Stimulated activated naive CD8-positive, alpha-beta T cell treated with anti-CD3 and anti-CD28 coated beads, Interleukin-15, amount 100 ng/mL, for 72 hours (primary cell): ENCODE measurements around the gene GRAMD1B.
"Not testable (repeated sequence)": the region's sequence is repeated elsewhere in the genome, so short reads cannot be mapped to it uniquely, and the experiment has no call there.

Source experiments
- ATAC-seq: fragments of 150-1000 bp; cut with Tn5 transposase; 2 replicates; pipeline ENCODE4 v1.10.0; 2021; ENCODE audit warnings: mild to moderate bottlenecking, moderate library complexity
- DNase-seq, 2 donors: peaks; one replicate each; pipeline ENCODE4 v3.0.0; 2021 to 2022
- H3K27ac Mint-ChIP-seq, 2 donors: one replicate each; pipeline ENCODE4 v1.8.0; 2022; ENCODE audit warnings: mild to moderate bottlenecking in 2 of 2, mixed read lengths in 2 of 2, moderate library complexity in 2 of 2
- H3K27me3 Mint-ChIP-seq: one replicate; pipeline ENCODE4 v1.8.0; 2022; ENCODE audit warnings: mixed read lengths
- H3K4me1 Mint-ChIP-seq: one replicate; pipeline ENCODE4 v1.8.0; 2022; ENCODE audit warnings: mild to moderate bottlenecking, mixed read lengths
- H3K4me3 Mint-ChIP-seq, 2 donors: one replicate each; pipeline ENCODE4 v1.8.0; 2022; ENCODE audit warnings: mild to moderate bottlenecking in 2 of 2, mixed read lengths in 2 of 2, moderate library complexity in 1 of 2
- H3K9me3 Mint-ChIP-seq, 2 donors: one replicate each; pipeline ENCODE4 v1.8.0; 2022; ENCODE audit warnings: mixed read lengths in 2 of 2

The GRAMD1B gene

DNA sequence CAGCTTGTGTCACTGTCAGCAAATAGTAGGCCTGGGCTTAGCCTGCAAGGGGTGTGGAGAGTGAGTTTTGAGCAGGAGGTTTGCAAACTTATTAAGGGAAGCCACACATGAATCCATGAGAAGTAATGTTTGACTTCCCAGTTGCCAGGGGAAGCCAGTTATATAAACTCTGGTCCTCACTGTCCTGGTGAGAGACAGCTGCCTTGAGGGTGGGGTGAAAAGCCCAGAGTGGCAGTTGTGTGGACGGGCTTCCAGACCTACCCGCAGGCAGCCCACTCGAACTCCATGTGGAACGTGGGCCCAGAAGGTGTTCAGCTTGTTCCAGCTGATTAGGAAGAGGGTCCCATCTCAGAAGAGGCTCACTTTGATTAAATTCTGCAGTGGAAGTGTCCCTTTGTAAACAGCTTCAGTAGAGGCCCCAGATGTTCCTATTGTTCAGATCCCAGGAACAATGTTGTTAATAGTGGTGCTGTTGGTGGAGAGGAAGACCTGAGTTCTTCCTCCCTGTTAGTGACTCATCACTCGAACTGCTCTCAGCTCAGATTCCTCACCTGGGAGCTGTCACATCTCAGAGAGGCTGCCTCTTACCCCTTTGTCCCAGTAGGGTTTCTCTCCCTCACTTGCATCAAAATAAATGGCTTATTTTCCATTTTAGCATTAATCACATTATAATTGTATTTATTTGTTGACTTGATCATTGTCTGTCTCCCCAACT is 63.4 kb downstream of the GRAMD1B start:
- no peak for ATAC-seq
- no peaks in the 10 kb centered on the region for H3K9me3 Mint-ChIP-seq
- no peaks in the 10 kb centered on the region for H3K27me3 Mint-ChIP-seq
- no peak for DNase-seq
- H3K4me1 Mint-ChIP-seq, result no peaks in the 10 kb centered on the region
- H3K27ac Mint-ChIP-seq, result no peak overlapping the region
- no peak overlapping the region for H3K4me3 Mint-ChIP-seq

- Mint-ChIP-seq H3K4me3 (no peak overlapping the region), H3K27me3 (no peaks in the 10 kb centered on the region), H3K27ac (no peak overlapping the region), H3K9me3 (no peaks in the 10 kb centered on the region), H3K4me1 (no peaks in the 10 kb centered on the region)
- ATAC-seq (no peak), DNase-seq (no peak)
Observed at GRCh38 chr11:123494195-123495050, 64.4 kb downstream of the GRAMD1B start.

DNA sequence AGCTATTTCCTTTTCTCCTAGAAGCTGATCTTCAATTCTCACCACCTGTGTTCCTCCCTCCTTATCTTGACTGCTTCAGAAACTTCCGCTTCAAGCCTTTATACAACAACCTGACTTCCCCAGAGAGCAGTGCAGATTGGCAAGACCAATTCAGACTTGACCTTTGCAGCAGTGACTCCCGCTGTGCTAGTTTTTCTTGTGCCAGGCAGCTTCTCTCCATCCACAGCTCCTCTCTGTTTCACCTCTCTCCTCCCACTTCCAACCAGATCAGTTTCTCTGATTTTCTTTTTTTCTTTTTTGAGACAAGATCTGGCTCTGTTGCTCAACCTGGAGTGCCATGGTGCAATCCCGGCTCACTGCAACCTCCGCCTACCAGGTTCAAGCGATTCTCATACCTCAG is 74.3 kb downstream of the GRAMD1B start:
- Mint-ChIP-seq H3K4me1 (peaks cover 21% of the 10 kb centered on the region), H3K4me3 (no peak overlapping the region), H3K27ac (peak overlapping the region in 1 of 2 donors; percentile 50), H3K9me3 (no peaks in the 10 kb centered on the region), H3K27me3 (no peaks in the 10 kb centered on the region)
- no peak for ATAC-seq
- DNase-seq, result no peak

- no peak for ATAC-seq
- H3K27me3 Mint-ChIP-seq, result no peaks in the 10 kb centered on the region
- H3K27ac Mint-ChIP-seq, result no peak overlapping the region
- H3K4me3 Mint-ChIP-seq, result no peak overlapping the region
- no peak for DNase-seq
- no peaks in the 10 kb centered on the region for H3K9me3 Mint-ChIP-seq
- peaks cover 21% of the 10 kb centered on the region for H3K4me1 Mint-ChIP-seq
Observed at GRCh38 chr11:123505546-123506299, 75.7 kb downstream of the GRAMD1B start.

DNA sequence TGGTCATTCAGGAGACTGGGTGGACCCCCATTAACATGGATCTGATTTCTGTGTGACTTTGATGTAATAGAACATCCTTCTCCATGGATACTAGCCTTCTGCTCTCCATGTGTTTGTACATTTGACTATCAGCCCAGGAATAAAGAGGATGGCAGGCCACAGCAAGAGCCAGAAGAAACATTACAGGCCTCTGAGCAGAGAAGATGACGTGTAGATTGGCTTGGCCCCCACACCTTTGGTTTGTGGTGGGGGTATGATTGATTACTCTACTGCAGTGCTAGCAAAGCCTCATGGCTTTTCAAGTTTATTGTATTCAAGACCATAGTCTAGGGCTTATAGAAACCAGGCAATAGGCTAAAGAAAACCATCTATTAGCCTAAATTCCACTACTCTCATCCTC is 77.0 kb downstream of the GRAMD1B start:
- ATAC-seq (peak; percentile 58), DNase-seq (no peak)
- Mint-ChIP-seq H3K9me3 (no peaks in the 10 kb centered on the region), H3K4me3 (no peak overlapping the region), H3K4me1 (peaks cover 25% of the 10 kb centered on the region), H3K27me3 (no peaks in the 10 kb centered on the region), H3K27ac (no peak overlapping the region)

DNA sequence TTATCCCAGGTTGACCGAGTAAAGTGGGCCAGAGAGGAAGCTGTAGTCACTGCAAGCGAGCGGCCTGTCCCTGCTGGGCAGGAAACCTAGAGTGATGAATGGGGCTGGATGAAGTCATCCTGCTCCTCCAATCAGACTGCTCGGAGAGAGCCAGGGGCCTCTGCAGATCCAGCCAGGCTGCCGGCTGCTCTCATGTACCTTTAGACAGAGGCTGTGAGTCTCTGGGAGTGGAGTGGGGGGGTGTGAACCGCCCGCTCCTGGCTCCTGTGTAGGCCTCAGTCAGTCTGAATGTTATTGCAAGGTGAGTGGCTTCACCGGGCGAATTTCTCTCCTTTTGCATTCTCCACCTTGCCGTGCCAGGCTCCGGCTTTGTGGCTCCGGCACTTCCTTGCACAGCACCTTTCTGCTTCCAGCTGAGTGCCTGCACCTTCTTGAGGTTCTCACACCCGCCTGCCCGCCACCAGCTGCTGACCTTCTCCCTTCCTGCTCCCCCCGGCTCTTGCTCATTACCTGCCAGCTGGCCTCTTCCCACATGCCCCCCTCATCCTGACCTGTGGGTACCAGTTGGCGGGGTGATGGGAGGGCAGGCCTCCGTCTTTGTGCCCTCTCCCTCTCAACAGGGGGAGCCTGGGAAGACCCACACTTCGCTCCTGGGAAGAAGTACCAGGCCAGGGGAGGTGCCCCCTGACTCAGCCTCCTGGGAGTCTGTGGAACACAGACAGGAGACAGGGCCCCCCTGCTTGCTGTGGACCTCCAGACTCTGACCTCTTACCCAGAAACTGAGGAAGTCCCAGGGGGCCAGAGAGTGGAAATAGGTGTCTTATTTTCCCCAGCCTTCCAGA is 79.9 kb downstream of the GRAMD1B start:
- Mint-ChIP-seq H3K4me1 (peaks cover 17% of the 10 kb centered on the region), H3K27ac (no peak overlapping the region), H3K9me3 (no peaks in the 10 kb centered on the region), H3K4me3 (no peak overlapping the region), H3K27me3 (no peaks in the 10 kb centered on the region)
- DNase-seq, result no peak
- no peak for ATAC-seq

DNA sequence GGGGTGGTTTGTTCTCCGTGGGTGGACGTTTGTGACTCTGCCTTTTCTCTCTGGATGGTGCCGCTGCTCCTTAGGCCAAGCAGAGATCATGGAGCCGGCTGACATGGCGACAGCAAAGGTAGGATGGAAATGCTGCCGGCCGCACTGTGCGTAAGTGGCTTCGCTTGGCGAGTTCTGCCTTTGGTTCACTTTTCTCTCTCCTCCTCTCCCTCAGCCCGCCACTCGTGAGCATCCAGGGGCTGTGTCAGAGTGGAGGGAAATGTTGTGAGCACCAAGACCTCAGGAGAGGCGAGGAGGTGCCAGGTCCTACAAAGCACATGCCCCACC is 80.5 kb downstream of the GRAMD1B start:
- H3K27me3 Mint-ChIP-seq, result no peaks in the 10 kb centered on the region
- no peak overlapping the region for H3K27ac Mint-ChIP-seq
- DNase-seq, result no peak
- ATAC-seq, result no peak
- no peaks in the 10 kb centered on the region for H3K9me3 Mint-ChIP-seq
- no peak overlapping the region for H3K4me3 Mint-ChIP-seq
- peaks cover 16% of the 10 kb centered on the region for H3K4me1 Mint-ChIP-seq

DNA sequence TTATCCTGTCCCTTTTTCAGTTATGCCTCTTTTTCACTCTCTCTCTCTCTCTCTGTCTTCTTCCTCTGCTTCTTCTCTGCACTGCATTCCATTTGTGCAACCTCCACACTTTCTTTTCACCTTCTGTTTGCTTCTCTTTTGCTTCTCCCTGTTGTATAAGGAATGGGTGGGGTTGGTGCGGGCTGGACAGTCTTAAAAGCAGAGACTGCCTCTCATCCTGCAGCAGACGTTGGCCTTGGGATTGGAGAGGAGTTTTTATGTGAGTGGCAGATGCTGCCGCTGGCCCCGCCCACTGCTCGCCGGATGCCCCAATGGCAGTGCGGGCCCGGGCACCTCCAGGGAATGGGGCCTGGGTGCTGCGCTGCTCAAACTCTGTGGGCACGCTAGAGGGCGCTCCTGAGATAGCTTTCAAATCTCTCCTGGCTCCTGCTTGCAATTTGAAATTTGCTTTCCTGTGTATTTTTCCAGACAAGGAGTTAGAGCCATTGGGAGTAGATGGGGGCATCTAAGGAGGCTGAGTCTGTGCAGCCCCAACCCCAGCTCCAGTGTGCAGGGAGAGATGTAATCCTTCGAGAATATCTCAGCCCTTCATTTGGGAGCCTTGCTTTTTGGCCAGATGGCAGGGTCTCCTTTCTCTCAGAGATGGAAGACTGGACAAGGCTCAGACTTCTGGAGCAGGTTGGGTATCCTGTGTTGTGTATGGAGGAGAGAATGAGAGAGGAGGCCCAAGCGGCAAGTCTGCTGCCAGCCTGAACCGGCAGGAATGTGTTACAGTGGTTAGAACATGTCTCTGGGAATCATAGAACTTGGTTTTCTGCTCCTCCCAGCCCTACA is 81.2 kb downstream of the GRAMD1B start:
- DNase-seq, result peak; percentile 50 to 71
- peak; percentile 90 for ATAC-seq
- H3K27me3 Mint-ChIP-seq, result no peaks in the 10 kb centered on the region
- no peaks in the 10 kb centered on the region for H3K9me3 Mint-ChIP-seq
- H3K27ac Mint-ChIP-seq, result peak overlapping the region; percentile 20 to 72
- peaks cover 11% of the 10 kb centered on the region for H3K4me1 Mint-ChIP-seq
- H3K4me3 Mint-ChIP-seq, result no peak overlapping the region

DNA sequence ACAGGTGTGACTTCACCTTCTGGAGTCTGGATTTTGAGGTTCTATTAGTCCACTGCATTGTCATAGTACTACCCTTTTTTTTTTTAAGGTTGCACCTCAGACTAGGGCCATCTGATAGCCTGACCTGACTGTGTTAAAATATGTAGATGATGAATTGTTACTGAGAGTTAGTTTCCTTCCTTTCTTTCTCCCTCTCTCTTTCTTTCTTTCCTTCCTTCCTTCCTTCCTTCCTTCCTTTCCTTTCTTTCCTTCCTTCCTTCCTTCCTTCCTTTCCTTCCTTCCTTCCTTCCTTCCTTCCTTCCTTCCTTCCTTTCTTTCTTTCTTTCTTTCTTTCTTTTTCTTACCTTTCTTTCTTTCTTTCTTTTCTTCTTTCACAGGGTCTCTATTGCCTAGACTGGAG is 83.2 kb downstream of the GRAMD1B start:
- Mint-ChIP-seq H3K27ac (peak overlapping the region; percentile 8 to 86), H3K4me1 (peaks cover 18% of the 10 kb centered on the region)
- H3K4me3 Mint-ChIP-seq, H3K9me3 Mint-ChIP-seq, DNase-seq, ATAC-seq, H3K27me3 Mint-ChIP-seq: not testable (repeated sequence)

DNA sequence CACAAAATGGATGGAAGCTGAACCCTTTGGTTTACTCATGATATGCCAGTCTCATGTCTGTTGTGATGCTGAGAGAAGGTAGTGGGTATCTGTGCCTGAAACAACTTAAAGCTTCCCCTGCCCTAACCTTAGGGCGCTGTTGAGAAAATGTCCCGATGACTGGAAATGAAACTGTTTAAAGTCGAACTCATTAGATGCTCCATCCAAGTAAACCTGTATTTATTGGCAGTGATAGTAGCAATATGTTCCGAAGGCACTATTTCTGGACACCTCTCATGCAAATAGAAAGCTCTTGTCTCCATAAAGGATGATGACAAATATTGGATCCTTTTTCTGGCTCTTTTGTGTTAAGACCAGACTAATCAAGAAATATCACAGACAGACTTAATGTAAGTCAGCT is 86.2 kb downstream of the GRAMD1B start:
- no peak for DNase-seq
- H3K9me3 Mint-ChIP-seq, result no peaks in the 10 kb centered on the region
- H3K4me1 Mint-ChIP-seq, result peaks cover 14% of the 10 kb centered on the region
- H3K27ac Mint-ChIP-seq, result no peak overlapping the region
- H3K27me3 Mint-ChIP-seq, result no peaks in the 10 kb centered on the region
- H3K4me3 Mint-ChIP-seq, result no peak overlapping the region
- no peak for ATAC-seq

DNA sequence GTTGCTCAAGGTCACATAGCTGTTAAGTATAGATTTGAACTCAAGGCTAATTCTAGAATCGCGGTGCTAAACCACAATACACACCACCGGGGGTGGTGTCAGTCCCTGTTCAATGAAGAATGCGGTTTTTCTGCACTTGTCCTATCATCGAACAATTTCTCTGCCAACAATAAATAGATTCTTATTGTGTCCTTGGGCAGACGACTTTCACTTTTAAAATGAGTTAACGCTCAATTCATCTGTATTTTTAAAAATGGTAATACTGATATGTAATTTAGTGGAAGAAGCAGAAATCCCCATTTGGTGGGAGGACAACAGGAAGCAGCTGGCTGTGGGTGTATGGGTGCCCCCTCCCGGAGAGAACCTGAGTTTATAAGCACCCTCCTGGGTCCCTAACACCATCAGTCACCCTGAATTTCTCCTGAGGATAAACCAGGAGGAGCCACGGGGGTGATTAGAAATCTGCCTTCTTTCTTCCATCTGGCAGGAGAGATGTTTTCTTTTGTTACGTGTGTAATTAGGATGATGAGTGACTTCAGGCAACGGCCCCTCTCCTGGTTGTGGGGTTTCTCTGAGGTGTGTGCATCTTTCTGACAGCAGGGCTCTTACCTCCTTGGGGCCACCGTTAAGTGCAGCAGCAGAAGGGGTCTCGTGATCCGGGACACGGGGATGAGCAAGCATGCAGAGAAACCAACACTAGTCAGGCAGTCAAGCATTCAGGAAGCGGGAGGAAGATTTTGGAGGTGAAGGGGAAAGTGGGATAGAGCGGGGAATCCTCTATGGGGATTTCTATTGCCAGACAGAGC is 87.7 kb downstream of the GRAMD1B start:
- peaks cover 13% of the 10 kb centered on the region for H3K4me1 Mint-ChIP-seq
- H3K4me3 Mint-ChIP-seq, result no peak overlapping the region
- H3K9me3 Mint-ChIP-seq, result no peaks in the 10 kb centered on the region
- DNase-seq (no peak), ATAC-seq (peak; percentile 42)
- H3K27ac Mint-ChIP-seq, result no peak overlapping the region
- H3K27me3 Mint-ChIP-seq, result no peaks in the 10 kb centered on the region

DNA sequence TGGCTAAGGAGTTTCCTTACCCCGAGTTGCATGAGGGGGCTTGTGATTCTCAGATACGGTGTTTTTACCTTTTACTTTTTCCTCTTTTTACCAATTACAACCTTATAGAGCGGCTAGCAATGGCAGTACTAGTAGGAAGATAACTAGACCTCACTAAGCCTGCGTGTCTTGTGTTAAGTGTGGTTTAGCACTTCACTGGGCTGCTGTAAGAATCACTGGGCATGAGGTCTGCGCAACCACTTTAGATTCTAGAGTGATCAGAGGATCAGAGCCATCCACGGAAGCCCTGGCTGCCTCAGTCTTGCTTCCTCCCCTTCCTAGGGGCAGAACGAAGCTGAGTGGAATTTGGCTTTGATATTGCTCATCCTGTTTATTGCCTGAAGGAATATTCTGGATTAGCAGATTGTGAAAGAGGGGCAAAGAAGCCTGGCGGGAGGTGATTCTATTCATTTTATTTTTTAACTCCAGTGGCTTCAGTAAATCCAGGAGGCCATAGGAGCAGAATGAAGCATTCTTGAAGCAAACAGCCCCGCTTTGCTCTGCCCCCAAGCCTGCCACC is 88.5 kb downstream of the GRAMD1B start:
- no peaks in the 10 kb centered on the region for H3K27me3 Mint-ChIP-seq

DNA sequence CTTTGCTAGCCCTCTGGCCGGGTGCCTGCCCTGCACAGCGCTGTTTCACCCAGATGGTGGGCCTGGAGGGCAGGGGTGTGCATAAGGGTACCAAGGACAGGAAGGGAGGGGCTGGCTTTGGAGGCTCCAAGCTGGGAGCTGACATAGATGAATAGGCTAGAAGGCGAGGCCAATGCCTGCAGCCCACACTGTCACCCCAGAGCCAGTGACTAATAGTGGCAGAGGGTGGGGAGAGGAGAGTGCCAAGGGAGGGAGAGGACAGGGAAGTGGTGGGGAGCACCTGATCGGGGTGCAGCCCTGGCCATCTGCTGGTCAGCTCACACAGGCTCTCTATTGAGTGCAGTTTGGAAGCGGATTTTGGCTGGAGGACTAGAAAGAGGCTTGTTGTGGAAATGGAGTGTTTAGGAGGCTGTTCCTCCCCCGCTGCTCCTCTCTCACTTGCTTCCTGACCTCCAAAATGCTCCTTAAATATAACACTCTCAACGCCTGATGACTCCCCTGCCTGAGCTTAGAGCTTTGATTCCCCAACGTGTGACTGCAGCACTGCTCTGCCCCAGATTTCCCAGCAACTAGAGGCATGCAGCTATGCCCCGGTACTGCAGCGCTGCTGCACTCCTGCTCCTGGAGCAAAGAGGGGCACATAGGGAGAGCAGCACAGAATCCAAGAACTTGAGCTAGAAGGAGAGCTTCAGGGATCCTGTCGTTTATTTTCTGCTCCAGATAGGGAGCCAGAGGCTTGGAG is 89.2 kb downstream of the GRAMD1B start:
- Mint-ChIP-seq H3K4me3 (no peak overlapping the region), H3K4me1 (peaks cover 13% of the 10 kb centered on the region), H3K27ac (peak overlapping the region in 1 of 2 donors; percentile 72), H3K9me3 (no peaks in the 10 kb centered on the region), H3K27me3 (no peaks in the 10 kb centered on the region)
- ATAC-seq, result no peak
- DNase-seq, result no peak

More for the DNA sequence above, 88.5 kb downstream of the GRAMD1B start:
- ATAC-seq (no peak), DNase-seq (no peak)
- Mint-ChIP-seq H3K4me3 (no peak overlapping the region), H3K9me3 (no peaks in the 10 kb centered on the region), H3K27ac (peak overlapping the region in 1 of 2 donors; percentile 72), H3K4me1 (peaks cover 13% of the 10 kb centered on the region)
